ENCODE data around the gene CXCL3.

CXCL3 gene

DNA sequence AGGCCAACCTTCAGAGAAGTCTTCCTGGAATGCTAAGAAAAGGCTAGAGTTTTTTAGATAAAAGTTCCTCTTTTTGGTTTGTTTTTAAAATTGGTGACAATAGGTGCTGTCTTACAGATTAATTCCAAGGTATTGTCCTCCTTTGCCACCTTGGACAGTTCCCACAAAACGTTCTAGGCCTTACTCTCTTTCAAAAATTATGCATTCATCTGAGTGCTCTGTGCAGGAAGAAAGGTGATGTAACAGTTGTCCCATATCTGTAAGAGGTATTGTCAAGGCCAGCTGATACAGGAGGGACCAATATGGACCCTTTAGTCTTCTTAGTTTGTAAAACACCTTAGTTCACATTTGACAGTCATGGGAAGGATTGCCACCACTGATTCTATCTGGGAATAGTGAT lies 24.2 kb downstream of the CXCL3 start:
- ATAC-seq (no peak), DNase-seq (no peak)
- Mint-ChIP-seq H3K4me3 (no peak overlapping the region), H3K4me1 (peaks cover 20% of the 10 kb centered on the region), H3K9me3 (no peaks in the 10 kb centered on the region), H3K36me3 (ENCODE audit: low read depth) (no peaks in the 10 kb centered on the region), H3K27me3 (peaks cover 2% of the 10 kb centered on the region), H3K27ac (no peak overlapping the region)

DNA sequence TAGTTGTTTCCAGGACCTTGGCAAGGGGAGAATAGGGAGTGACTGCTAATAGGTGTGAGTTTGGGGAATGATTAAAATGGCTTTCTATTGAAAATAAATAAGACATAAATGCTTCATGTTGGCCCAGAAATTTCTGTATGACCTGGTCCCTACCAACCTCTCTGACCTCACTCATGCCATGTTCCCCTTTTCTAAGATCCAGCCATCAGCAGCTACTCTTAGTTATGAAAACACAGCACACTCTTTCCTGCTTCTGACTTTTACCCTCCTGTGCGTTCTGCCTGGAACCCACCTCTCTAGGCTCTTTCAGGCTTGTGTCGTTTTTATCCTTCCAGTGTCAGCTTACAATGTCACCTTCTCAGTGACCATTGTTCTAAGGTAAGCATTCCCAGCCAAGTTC lies 25.2 kb downstream of the CXCL3 start:
- Mint-ChIP-seq H3K27ac (no peak overlapping the region), H3K4me1 (peaks cover 16% of the 10 kb centered on the region), H3K36me3 (ENCODE audit: low read depth) (no peaks in the 10 kb centered on the region), H3K4me3 (no peak overlapping the region), H3K9me3 (no peaks in the 10 kb centered on the region), H3K27me3 (peaks cover 2% of the 10 kb centered on the region)
- DNase-seq, result no peak
- no peak for ATAC-seq

- Mint-ChIP-seq H3K4me1 (peaks cover 16% of the 10 kb centered on the region), H3K27me3 (peaks cover 2% of the 10 kb centered on the region), H3K27ac (no peak overlapping the region), H3K4me3 (no peak overlapping the region), H3K36me3 (ENCODE audit: low read depth) (no peaks in the 10 kb centered on the region), H3K9me3 (no peaks in the 10 kb centered on the region)
- no peak for ATAC-seq
- DNase-seq, result no peak
Observed at GRCh38 chr4:74012130-74012529, 26.4 kb downstream of the CXCL3 start.

DNA sequence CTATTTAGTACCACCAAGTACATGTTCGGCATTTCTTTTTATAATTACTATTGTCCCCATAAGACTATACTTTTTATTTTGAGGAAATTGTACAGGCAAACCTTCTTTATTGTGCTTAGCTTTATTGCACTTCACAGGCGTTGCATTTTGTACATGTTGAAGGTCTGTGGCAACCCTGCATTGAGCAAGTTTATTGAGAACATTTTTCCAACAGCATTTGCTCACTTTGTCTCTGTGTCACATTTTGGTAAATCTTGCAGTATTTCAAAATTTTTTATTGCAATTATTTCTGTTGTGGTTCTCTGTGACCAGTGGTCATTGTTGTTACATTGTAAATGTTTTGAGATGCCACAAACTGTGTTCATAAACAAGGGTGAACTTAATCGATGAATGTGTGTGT lies 29.2 kb downstream of the CXCL3 start:
- Mint-ChIP-seq H3K36me3 (ENCODE audit: low read depth) (no peaks in the 10 kb centered on the region), H3K4me3 (no peak overlapping the region), H3K27ac (no peak overlapping the region), H3K4me1 (no peaks in the 10 kb centered on the region), H3K9me3 (no peaks in the 10 kb centered on the region), H3K27me3 (no peaks in the 10 kb centered on the region)
- no peak for ATAC-seq
- DNase-seq, result no peak

DNA sequence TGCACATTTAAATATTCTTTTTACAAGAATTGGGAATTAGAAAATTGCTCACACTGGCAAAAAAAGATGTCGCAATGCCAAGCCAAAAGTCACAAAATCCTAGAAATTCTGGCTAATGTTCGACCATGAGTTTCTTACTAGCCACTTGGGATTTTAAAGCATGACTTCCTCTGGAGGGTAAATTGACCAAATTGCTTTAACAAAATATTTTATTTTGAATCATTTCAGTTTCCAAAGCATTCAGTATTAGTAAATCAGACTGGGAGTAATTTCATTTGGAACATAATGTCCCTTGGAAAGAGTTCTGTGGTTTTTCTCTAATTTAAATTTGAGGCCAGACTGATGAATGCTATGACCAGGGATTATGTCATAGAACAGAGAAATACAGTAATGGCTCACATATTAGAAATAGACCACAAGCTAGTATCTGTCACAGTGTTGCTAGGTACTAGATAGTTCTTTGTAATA lies 32.4 kb downstream of the CXCL3 start:
- DNase-seq (no peak), ATAC-seq (no peak)
- Mint-ChIP-seq H3K9me3 (no peaks in the 10 kb centered on the region), H3K36me3 (ENCODE audit: low read depth) (no peaks in the 10 kb centered on the region), H3K4me3 (no peak overlapping the region), H3K27me3 (peaks cover 1% of the 10 kb centered on the region), H3K27ac (no peak overlapping the region), H3K4me1 (no peaks in the 10 kb centered on the region)

DNA sequence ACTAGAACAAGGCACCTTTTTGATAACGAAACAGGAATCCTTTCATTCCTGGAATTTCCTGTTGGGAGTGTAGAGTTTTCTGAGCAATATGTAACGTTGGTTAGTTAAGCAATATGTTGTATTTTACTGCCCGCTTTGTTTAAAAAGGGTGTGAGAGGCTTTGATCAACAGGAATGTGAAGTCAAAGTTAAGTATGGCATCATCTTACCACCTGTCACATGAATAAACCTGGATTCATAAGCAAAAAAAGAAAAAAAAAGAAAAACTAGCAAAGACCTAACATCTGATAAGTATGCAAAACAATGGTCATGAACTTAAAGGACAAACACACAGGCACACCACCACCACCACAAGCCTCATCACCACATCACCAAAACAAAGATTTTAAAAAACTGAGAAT lies 33.0 kb downstream of the CXCL3 start:
- no peaks in the 10 kb centered on the region for H3K9me3 Mint-ChIP-seq
- no peaks in the 10 kb centered on the region for H3K4me1 Mint-ChIP-seq
- peaks cover 1% of the 10 kb centered on the region for H3K27me3 Mint-ChIP-seq
- no peak for DNase-seq
- no peak overlapping the region for H3K4me3 Mint-ChIP-seq
- H3K36me3 Mint-ChIP-seq (ENCODE audit: low read depth), result no peaks in the 10 kb centered on the region
- no peak for ATAC-seq
- H3K27ac Mint-ChIP-seq, result no peak overlapping the region

GRCh38 chr4:74004668-74005067 lies 33.8 kb downstream of the CXCL3 start:
- no peaks in the 10 kb centered on the region for H3K36me3 Mint-ChIP-seq (ENCODE audit: low read depth)
- H3K4me3 Mint-ChIP-seq, result no peak overlapping the region
- no peaks in the 10 kb centered on the region for H3K9me3 Mint-ChIP-seq
- H3K4me1 Mint-ChIP-seq, result no peaks in the 10 kb centered on the region
- ATAC-seq (no peak), DNase-seq (no peak)
- no peak overlapping the region for H3K27ac Mint-ChIP-seq
- peaks cover 1% of the 10 kb centered on the region for H3K27me3 Mint-ChIP-seq

DNA sequence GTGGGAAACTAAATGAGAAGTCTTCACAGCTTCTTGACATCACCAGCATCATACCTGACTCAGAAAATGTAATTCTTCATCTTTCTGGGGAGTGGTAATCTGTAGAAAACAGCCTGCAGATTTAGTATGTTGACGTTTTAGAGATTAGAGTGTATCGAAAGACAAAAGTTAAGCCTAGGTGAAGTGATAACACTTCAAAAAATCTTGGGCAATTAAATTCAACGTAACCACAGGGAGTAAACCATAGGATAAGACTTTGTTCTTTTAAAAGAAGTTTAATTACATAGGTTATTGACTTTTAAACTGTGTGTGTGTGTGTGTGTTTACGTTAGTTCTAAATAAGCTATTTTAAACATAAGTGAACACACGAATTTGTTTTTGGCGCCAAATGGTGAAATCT lies 38.2 kb downstream of the CXCL3 start:
- no peak overlapping the region for H3K4me3 Mint-ChIP-seq
- H3K9me3 Mint-ChIP-seq, result no peaks in the 10 kb centered on the region
- ATAC-seq (no peak), DNase-seq (no peak)
- H3K4me1 Mint-ChIP-seq, result no peaks in the 10 kb centered on the region
- peaks cover 8% of the 10 kb centered on the region for H3K27me3 Mint-ChIP-seq
- no peak overlapping the region for H3K27ac Mint-ChIP-seq
- H3K36me3 Mint-ChIP-seq (ENCODE audit: low read depth), result no peaks in the 10 kb centered on the region

GRCh38 chr4:73998040-73999011 lies 40.2 kb downstream of the CXCL3 start, which contains the start of gene CXCL5:
TSS of gene CXCL5 (minus strand) at chr4:73998677. CDS start at chr4:73998581, 96 bp downstream.
- no peak within 1 kb of the TSS for H3K4me3 Mint-ChIP-seq
- ATAC-seq (no peak), DNase-seq (no peak)
- no peaks in the 10 kb centered on the region for H3K9me3 Mint-ChIP-seq
- H3K27ac Mint-ChIP-seq, result no peak within 1 kb of the TSS
- no peaks in the 10 kb centered on the region for H3K36me3 Mint-ChIP-seq (ENCODE audit: low read depth)
- no peaks in the 10 kb centered on the region for H3K4me1 Mint-ChIP-seq
- peaks cover 11% of the 10 kb centered on the region for H3K27me3 Mint-ChIP-seq

GRCh38 chr4:73992050-73992449 lies 46.4 kb downstream of the CXCL3 start:
- DNase-seq (no peak), ATAC-seq (no peak)
- no peak overlapping the region for H3K27ac Mint-ChIP-seq
- peaks cover 4% of the 10 kb centered on the region for H3K27me3 Mint-ChIP-seq
- H3K9me3 Mint-ChIP-seq, result peaks cover 3% of the 10 kb centered on the region
- no peaks in the 10 kb centered on the region for H3K36me3 Mint-ChIP-seq (ENCODE audit: low read depth)
- H3K4me3 Mint-ChIP-seq, result no peak overlapping the region
- H3K4me1 Mint-ChIP-seq, result no peaks in the 10 kb centered on the region

DNA sequence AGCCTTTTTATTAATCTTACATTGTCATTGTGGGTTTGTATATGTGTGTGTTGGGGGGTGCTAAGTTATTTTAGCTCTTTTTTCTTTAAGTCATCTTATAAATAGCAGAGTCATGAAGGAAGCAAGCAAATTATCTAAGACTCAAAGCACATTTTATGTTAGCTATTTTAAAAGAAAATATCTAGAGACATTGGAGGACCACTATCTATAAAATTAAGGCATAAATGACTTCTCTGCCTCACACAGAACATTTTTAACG lies 46.8 kb downstream of the CXCL3 start:
- Mint-ChIP-seq H3K36me3 (ENCODE audit: low read depth) (no peaks in the 10 kb centered on the region), H3K4me3 (no peak overlapping the region), H3K9me3 (peaks cover 3% of the 10 kb centered on the region), H3K27me3 (peaks cover 4% of the 10 kb centered on the region), H3K4me1 (no peaks in the 10 kb centered on the region), H3K27ac (no peak overlapping the region)
- no peak for ATAC-seq
- DNase-seq, result no peak

DNA sequence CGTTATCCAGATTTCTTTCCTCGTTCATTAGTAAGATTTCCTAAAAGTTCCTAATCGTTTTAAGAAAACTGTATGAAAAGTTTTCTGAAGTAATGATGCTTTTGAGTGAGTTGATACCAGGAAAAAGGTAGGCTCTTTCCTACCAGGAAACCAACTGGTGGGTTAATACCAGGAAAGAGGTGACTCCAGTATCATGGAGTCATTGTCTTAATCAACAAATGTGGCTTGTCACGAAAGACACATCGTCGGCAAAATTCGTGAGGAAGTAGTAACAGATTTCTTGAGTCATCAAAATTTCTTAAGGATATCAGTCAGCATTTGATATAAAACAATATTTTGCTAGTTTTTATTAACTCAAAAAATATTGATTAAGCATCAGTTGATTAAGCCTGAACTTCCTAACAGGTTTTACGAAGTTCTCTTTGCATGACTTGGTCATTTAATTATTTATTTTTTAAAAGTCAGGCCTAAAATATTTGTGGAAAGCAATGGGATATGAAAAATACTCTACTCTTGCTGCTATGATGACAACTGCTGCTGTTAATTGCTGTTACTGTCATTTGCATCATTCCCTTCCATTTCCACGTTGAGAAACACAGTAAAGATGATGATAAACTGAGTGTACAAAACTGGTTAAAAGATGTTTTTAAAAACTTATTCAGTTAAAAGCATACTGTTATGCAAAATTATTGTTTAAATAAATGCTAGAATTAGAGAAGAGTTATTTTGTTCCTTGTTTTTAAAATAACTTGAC lies 47.3 kb downstream of the CXCL3 start:
- H3K36me3 Mint-ChIP-seq (ENCODE audit: low read depth), result no peaks in the 10 kb centered on the region
- DNase-seq, result no peak
- H3K27me3 Mint-ChIP-seq, result peaks cover 4% of the 10 kb centered on the region
- no peak overlapping the region for H3K4me3 Mint-ChIP-seq
- H3K27ac Mint-ChIP-seq, result no peak overlapping the region
- H3K9me3 Mint-ChIP-seq, result peaks cover 3% of the 10 kb centered on the region
- no peak for ATAC-seq
- no peaks in the 10 kb centered on the region for H3K4me1 Mint-ChIP-seq

- H3K4me1 Mint-ChIP-seq, result no peaks in the 10 kb centered on the region
- H3K36me3 Mint-ChIP-seq (ENCODE audit: low read depth), result no peaks in the 10 kb centered on the region
- no peak for ATAC-seq
- peaks cover 3% of the 10 kb centered on the region for H3K9me3 Mint-ChIP-seq
- no peak overlapping the region for H3K4me3 Mint-ChIP-seq
- H3K27ac Mint-ChIP-seq, result no peak overlapping the region
- no peak for DNase-seq
- peaks cover 4% of the 10 kb centered on the region for H3K27me3 Mint-ChIP-seq
Observed at GRCh38 chr4:73989928-73990327, 48.6 kb downstream of the CXCL3 start.

- Mint-ChIP-seq H3K27ac (no peak overlapping the region), H3K36me3 (ENCODE audit: low read depth) (no peaks in the 10 kb centered on the region), H3K9me3 (peaks cover 3% of the 10 kb centered on the region), H3K27me3 (peaks cover 2% of the 10 kb centered on the region), H3K4me3 (no peak overlapping the region), H3K4me1 (no peaks in the 10 kb centered on the region)
- no peak for ATAC-seq
- DNase-seq, result no peak
Observed at GRCh38 chr4:73989031-73989430, 49.5 kb downstream of the CXCL3 start.

DNA sequence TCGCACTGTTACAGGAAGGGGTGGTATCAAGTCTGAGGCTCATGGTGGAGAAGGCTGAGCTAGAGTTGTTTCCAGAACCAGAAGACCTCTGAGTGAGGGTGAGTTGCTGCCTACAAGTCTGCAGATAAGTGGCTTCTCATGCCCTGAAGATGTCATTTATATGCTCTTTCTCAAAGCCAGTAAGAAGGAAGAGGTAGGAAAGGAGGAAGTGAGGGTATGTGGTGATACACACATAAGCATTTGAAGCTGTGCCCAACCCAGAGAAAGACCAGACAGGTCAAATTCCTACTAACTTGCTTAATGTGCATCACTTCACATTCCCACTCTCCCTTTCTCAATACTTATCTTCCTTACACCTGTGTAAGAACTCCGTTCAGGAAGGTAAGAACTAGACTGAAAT lies 50.4 kb downstream of the CXCL3 start, which contains the start of gene PPBP:
TSS of gene PPBP (minus strand) at position 130 of the 400 bp plus-strand sequence. CDS start at position 43, 87 bp downstream.
- Mint-ChIP-seq H3K9me3 (peaks cover 3% of the 10 kb centered on the region), H3K36me3 (ENCODE audit: low read depth) (no peaks in the 10 kb centered on the region), H3K27me3 (peaks cover 2% of the 10 kb centered on the region), H3K4me3 (no peak within 1 kb of the TSS), H3K27ac (no peak within 1 kb of the TSS), H3K4me1 (no peaks in the 10 kb centered on the region)
- ATAC-seq (no peak), DNase-seq (no peak)
